HepG2 (cell line): ENCODE results near the gene TBC1D2B. TPM values are rescaled to one million over a fixed set of nuclear protein-coding genes. Genes with fewer than 3 reads are reported as not detected.

ENCODE experiments used
- BHLHE40 ChIP-seq: IDR thresholded peaks from 2 replicates; pipeline ENCODE4 v1.6.1; 2011; ENCODE audit warnings: low read length, improper control_type of control experiment
- E2F1 ChIP-seq: sonication (generic); formaldehyde crosslinking; IDR thresholded peaks from 2 replicates; pipeline ENCODE4 v1.5.0; 2020; ENCODE audit warnings: missing genetic modification reagents
- MBNL3 ChIP-seq: fragments of 250-450 bp; sonication (Bioruptor Pico); conservative IDR thresholded peaks from 2 replicates; pipeline ENCODE4 v1.8.0; 2022; ENCODE audit warnings: mild to moderate bottlenecking, inconsistent platforms
- MED1 ChIP-seq: sonication (generic); formaldehyde crosslinking; IDR thresholded peaks from 2 replicates; pipeline ENCODE4 v1.4.0; 2020; ENCODE audit warnings: missing genetic modification reagents
- PHF5A ChIP-seq: IDR thresholded peaks from one replicate; pipeline ENCODE4 v1.6.1; 2018; ENCODE audit warnings: low read depth, missing genetic modification reagents; ENCODE audit not compliant: unreplicated experiment
- RFXANK ChIP-seq: IDR thresholded peaks from 2 replicates; pipeline ENCODE4 v1.6.1; 2016
- SMAD3 ChIP-seq: sonication (generic); formaldehyde crosslinking; IDR thresholded peaks from 2 replicates; pipeline ENCODE4 v1.4.0; 2020; ENCODE audit warnings: missing genetic modification reagents
- SMC3 ChIP-seq: IDR thresholded peaks from 2 replicates; pipeline ENCODE4 v1.6.1; 2011; ENCODE audit warnings: low read length, improper control_type of control experiment
- SUZ12 ChIP-seq: fragments of 150-350 bp; IDR thresholded peaks from 2 replicates; pipeline ENCODE4 v1.6.1; 2014; ENCODE audit warnings: low read depth, low read length
- ZFP62 ChIP-seq: sonication (generic); formaldehyde crosslinking; IDR thresholded peaks from 2 replicates; pipeline ENCODE4 v1.4.0; 2020; ENCODE audit warnings: missing genetic modification reagents
- ZFP82 ChIP-seq: sonication (generic); formaldehyde crosslinking; IDR thresholded peaks from 2 replicates; pipeline ENCODE4 v1.5.1; 2020; ENCODE audit warnings: mild to moderate bottlenecking, missing genetic modification reagents, borderline replicate concordance
- ZNF121 ChIP-seq: sonication (generic); formaldehyde crosslinking; IDR thresholded peaks from 2 replicates; pipeline ENCODE4 v1.5.0; 2020; ENCODE audit warnings: mild to moderate bottlenecking, missing genetic modification reagents
- ZNF124 ChIP-seq: sonication (generic); formaldehyde crosslinking; IDR thresholded peaks from 2 replicates; pipeline ENCODE4 v1.4.0; 2020; ENCODE audit warnings: missing genetic modification reagents
- ZNF234 ChIP-seq: sonication (generic); formaldehyde crosslinking; conservative IDR thresholded peaks from 2 replicates; pipeline ENCODE4 v1.5.1; 2020; ENCODE audit warnings: mild to moderate bottlenecking, missing genetic modification reagents
- ZNF263 ChIP-seq: sonication (generic); formaldehyde crosslinking; IDR thresholded peaks from 2 replicates; pipeline ENCODE4 v1.4.0; 2020; ENCODE audit warnings: missing genetic modification reagents
- ZNF318 ChIP-seq: sonication (generic); formaldehyde crosslinking; IDR thresholded peaks from 2 replicates; pipeline ENCODE4 v1.4.0; 2020; ENCODE audit warnings: mild to moderate bottlenecking, missing genetic modification reagents
- ZNF33B ChIP-seq: sonication (generic); formaldehyde crosslinking; IDR thresholded peaks from 2 replicates; pipeline ENCODE4 v1.5.1; 2020; ENCODE audit warnings: mild to moderate bottlenecking, missing genetic modification reagents
- ZNF460 ChIP-seq: sonication (generic); formaldehyde crosslinking; IDR thresholded peaks from 2 replicates; pipeline ENCODE4 v1.5.1; 2020; ENCODE audit warnings: missing genetic modification reagents, mild to moderate bottlenecking, borderline replicate concordance
- ZNF468 ChIP-seq: sonication (generic); formaldehyde crosslinking; IDR thresholded peaks from 2 replicates; pipeline ENCODE4 v1.8.0; 2022; ENCODE audit warnings: mild to moderate bottlenecking, moderate library complexity, missing genetic modification reagents
- ZNF530 ChIP-seq: sonication (generic); formaldehyde crosslinking; IDR thresholded peaks from 2 replicates; pipeline ENCODE4 v1.5.0; 2020; ENCODE audit warnings: low read depth, mild to moderate bottlenecking, missing genetic modification reagents
- polyA plus RNA-seq, 8 experiments: library from polyadenylated mRNA; depleted of rRNA in 3 of 8; stranded (reverse) in 7 of 8; unstranded in 1 of 8; fragments of >200 nt; fragmentation: Illumina TruSeq in 4 of 8; extraction: Trizol in 4 of 8; gene quantifications; 2 replicates each; pipeline versions ENCODE4 v1.2.1 to v1.2.3, GENCODE V29; 2011 to 2016; ENCODE audit warnings: low read depth in 4 of 8, missing spikeins in 1 of 8, mixed read lengths in 1 of 8; ENCODE audit not compliant: insufficient read depth in 1 of 8
- total RNA-seq, 5 experiments: library from RNA; depleted of rRNA; stranded (reverse); fragments of >200 nt; fragmentation: Illumina TruSeq; extraction: Trizol; gene quantifications; 2 replicates each; pipeline ENCODE4 v1.2.3, GENCODE V29; 2016; ENCODE audit warnings: low read depth in 1 of 5
- TF ChIP-seq, protein P1 (sequence below): sonication (generic); formaldehyde crosslinking; IDR thresholded peaks from 2 replicates; pipeline ENCODE4 v1.4.0; 2020; ENCODE audit warnings: missing genetic modification reagents, borderline replicate concordance

Gene TBC1D2B
- total and polyA plus RNA-seq, 2 of the 13 experiments (the other 11 are each of a cell fraction or from before 2014, with no cell fraction given) = 10.1 to 14.4 TPM

- TF ChIP-seq SUZ12 = no peak
- TF ChIP-seq ZNF468 = no peak
- no peak for TF ChIP-seq SMC3
- no peak for TF ChIP-seq ZNF121
- TF ChIP-seq ZNF460 (CRISPR knock-in tag) = no peak
- no peak for TF ChIP-seq ZFP62 (CRISPR knock-in tag)
- TF ChIP-seq ZNF124 (CRISPR knock-in tag) = no peak
- TF ChIP-seq ZFP82 (CRISPR knock-in tag) = no peak
- no peak for TF ChIP-seq ZNF530 (CRISPR knock-in tag)
- no peak for TF ChIP-seq PHF5A (CRISPR knock-in tag)
- TF ChIP-seq ZNF234 (CRISPR knock-in tag) = no peak
- no peak for TF ChIP-seq BHLHE40
- peak; percentile 34; the same call in 1 of the 2 replicates for TF ChIP-seq SMAD3 (CRISPR knock-in tag)
- no peak for TF ChIP-seq ZNF33B (CRISPR knock-in tag)
- TF ChIP-seq MBNL3 (CRISPR knock-in tag) = no peak
- TF ChIP-seq RFXANK (CRISPR knock-in tag) = no peak
- TF ChIP-seq ZNF318 = no peak
- TF ChIP-seq E2F1 (CRISPR knock-in tag) = no peak
- TF ChIP-seq, protein P1, sequence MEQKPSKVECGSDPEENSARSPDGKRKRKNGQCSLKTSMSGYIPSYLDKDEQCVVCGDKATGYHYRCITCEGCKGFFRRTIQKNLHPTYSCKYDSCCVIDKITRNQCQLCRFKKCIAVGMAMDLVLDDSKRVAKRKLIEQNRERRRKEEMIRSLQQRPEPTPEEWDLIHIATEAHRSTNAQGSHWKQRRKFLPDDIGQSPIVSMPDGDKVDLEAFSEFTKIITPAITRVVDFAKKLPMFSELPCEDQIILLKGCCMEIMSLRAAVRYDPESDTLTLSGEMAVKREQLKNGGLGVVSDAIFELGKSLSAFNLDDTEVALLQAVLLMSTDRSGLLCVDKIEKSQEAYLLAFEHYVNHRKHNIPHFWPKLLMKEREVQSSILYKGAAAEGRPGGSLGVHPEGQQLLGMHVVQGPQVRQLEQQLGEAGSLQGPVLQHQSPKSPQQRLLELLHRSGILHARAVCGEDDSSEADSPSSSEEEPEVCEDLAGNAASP (CRISPR knock-in tag) = peak; percentile 91; the same call in 1 of the 2 replicates
- no peak for TF ChIP-seq ZNF263 (CRISPR knock-in tag)
- peak; percentile 32; the same call in 1 of the 2 replicates for TF ChIP-seq MED1 (CRISPR knock-in tag)
Observed at GRCh38 chr15:78035861-78036476, 41.5 kb downstream of the TBC1D2B start (continued).
